Muscle of leg (tissue), 11 donors: Measurements from ENCODE around the gene SEMA5A. TPM values are rescaled to one million over a fixed set of nuclear protein-coding genes. Genes with fewer than 3 reads are reported as not detected.
"Not testable (repeated sequence)": the region's sequence is repeated elsewhere in the genome, so short reads cannot be mapped to it uniquely, and the experiment has no call there.

ENCODE experiments used
- DNase-seq: peaks from one replicate; pipeline ENCODE4 v3.0.0; 2013
- H3K27ac ChIP-seq: one replicate; pipeline ENCODE4 v1.5.1; 2013; ENCODE audit warnings: mild to moderate bottlenecking, low read length, control low read depth
- H3K27me3 ChIP-seq: one replicate; pipeline ENCODE4 v1.6.1; 2013; ENCODE audit warnings: low read length; ENCODE audit not compliant: control insufficient read depth, insufficient read depth
- H3K36me3 ChIP-seq: one replicate; pipeline ENCODE4 v1.6.1; 2013; ENCODE audit warnings: low read length; ENCODE audit not compliant: control insufficient read depth, insufficient read depth
- H3K4me1 ChIP-seq: one replicate; pipeline ENCODE4 v1.6.1; 2013; ENCODE audit warnings: low read length; ENCODE audit not compliant: control insufficient read depth, insufficient read depth
- H3K4me3 ChIP-seq: one replicate; pipeline ENCODE4 v1.5.1; 2013; ENCODE audit warnings: low read length, control low read depth
- H3K9me3 ChIP-seq: replicated peaks from 2 replicates; pipeline ENCODE4 v1.6.1; 2013; ENCODE audit warnings: low read depth, low read length; ENCODE audit not compliant: control insufficient read depth
- WGBS: methylation state at CpG from one replicate; pipeline ENCODE4 v1.1.5; 2013; ENCODE audit warnings: missing lambda C conversion rate; ENCODE audit not compliant: insufficient coverage; 5-methylcytosine and 5-hydroxymethylcytosine counted together
- polyA plus RNA-seq, 8 donors: library from polyadenylated mRNA; unstranded; fragments of 120-200 nt; gene quantifications; one replicate each; pipeline versions ENCODE4 v1.2.1 to v1.2.3, GENCODE V29; 2013; ENCODE audit warnings: inconsistent platforms in 1 of 8, low replicate concordance in 1 of 8; ENCODE audit not compliant: insufficient read length in 8 of 8, insufficient read depth in 1 of 8
- total RNA-seq: library from RNA; stranded (reverse); fragments of 120-200 nt; gene quantifications from one replicate; pipeline ENCODE4 v1.2.4, GENCODE V29; 2013

Gene SEMA5A
- total and polyA plus RNA-seq, 9 donors: 25.1 to 53.5 (median 37.3) TPM

GRCh38 chr5:9415566-9415965 lies 130.3 kb downstream of the SEMA5A start:
- no CpG with 5 or more reads among the region's 2 CpGs for WGBS
- H3K27me3 ChIP-seq: no peaks in the 10 kb centered on the region
- DNase-seq: peak; percentile 65
- no peak overlapping the region for H3K4me3 ChIP-seq
- H3K9me3 ChIP-seq: peaks cover 7% of the 10 kb centered on the region
- no peaks in the 10 kb centered on the region for H3K36me3 ChIP-seq
- H3K4me1 ChIP-seq: peaks cover 2% of the 10 kb centered on the region
- H3K27ac ChIP-seq: peak overlapping the region; percentile 43

- H3K27ac ChIP-seq: peak overlapping the region; percentile 43
- DNase-seq: peak; percentile 80
- H3K27me3 ChIP-seq: no peaks in the 10 kb centered on the region
- peaks cover 2% of the 10 kb centered on the region for H3K4me1 ChIP-seq
- H3K4me3 ChIP-seq: no peak overlapping the region
- no CpG with 5 or more reads among the region's 3 CpGs for WGBS
- H3K36me3 ChIP-seq: no peaks in the 10 kb centered on the region
- H3K9me3 ChIP-seq: peaks cover 7% of the 10 kb centered on the region
Measured at GRCh38 chr5:9415091-9415490, 130.8 kb downstream of the SEMA5A start.

- no peaks in the 10 kb centered on the region for H3K9me3 ChIP-seq
- H3K4me3 ChIP-seq: no peak overlapping the region
- 80% methylated on average over 1 of the region's 4 CpGs for WGBS
- no peak overlapping the region for H3K27ac ChIP-seq
- H3K27me3 ChIP-seq: no peaks in the 10 kb centered on the region
- no peak for DNase-seq
- peaks cover 2% of the 10 kb centered on the region for H3K4me1 ChIP-seq
- H3K36me3 ChIP-seq: no peaks in the 10 kb centered on the region
Measured at GRCh38 chr5:9411142-9411541, 134.7 kb downstream of the SEMA5A start.

- Histone ChIP-seq H3K36me3 (no peaks in the 10 kb centered on the region), H3K27me3 (no peaks in the 10 kb centered on the region), H3K4me1 (no peaks in the 10 kb centered on the region), H3K4me3 (no peak overlapping the region), H3K9me3 (no peaks in the 10 kb centered on the region), H3K27ac (no peak overlapping the region)
- no CpG with 5 or more reads among the region's 10 CpGs for WGBS
- no peak for DNase-seq
Measured at GRCh38 chr5:9409413-9409960, 136.4 kb downstream of the SEMA5A start.

GRCh38 chr5:9408964-9409363 lies 136.9 kb downstream of the SEMA5A start:
- H3K4me3 ChIP-seq: no peak overlapping the region
- H3K4me1 ChIP-seq: no peaks in the 10 kb centered on the region
- H3K9me3 ChIP-seq: no peaks in the 10 kb centered on the region
- H3K27me3 ChIP-seq: no peaks in the 10 kb centered on the region
- no peak overlapping the region for H3K27ac ChIP-seq
- H3K36me3 ChIP-seq: no peaks in the 10 kb centered on the region
- no peak for DNase-seq
- WGBS: 88% methylated on average over 4 of the region's 5 CpGs

GRCh38 chr5:9405196-9405754 lies 140.6 kb downstream of the SEMA5A start:
- no peaks in the 10 kb centered on the region for H3K9me3 ChIP-seq
- no peak overlapping the region for H3K4me3 ChIP-seq
- no peaks in the 10 kb centered on the region for H3K4me1 ChIP-seq
- H3K36me3 ChIP-seq: no peaks in the 10 kb centered on the region
- H3K27me3 ChIP-seq: no peaks in the 10 kb centered on the region
- WGBS: no CpG with 5 or more reads among the region's 1 CpG
- no peak for DNase-seq
- no peak overlapping the region for H3K27ac ChIP-seq

- Histone ChIP-seq H3K4me3 (no peak overlapping the region), H3K4me1 (no peaks in the 10 kb centered on the region), H3K9me3 (no peaks in the 10 kb centered on the region), H3K27me3 (no peaks in the 10 kb centered on the region), H3K27ac (no peak overlapping the region), H3K36me3 (no peaks in the 10 kb centered on the region)
- 83% methylated on average over 3 of the region's 4 CpGs for WGBS
- no peak for DNase-seq
Measured at GRCh38 chr5:9401786-9402472, 143.9 kb downstream of the SEMA5A start.

- not testable (repeated sequence) for H3K4me1 ChIP-seq, DNase-seq, H3K4me3 ChIP-seq, H3K36me3 ChIP-seq, H3K27me3 ChIP-seq, H3K27ac ChIP-seq, H3K9me3 ChIP-seq
- 100% methylated on average over 1 of the region's 5 CpGs for WGBS
Measured at GRCh38 chr5:9399783-9400182, 146.1 kb downstream of the SEMA5A start.

GRCh38 chr5:9399094-9399493 lies 146.8 kb downstream of the SEMA5A start:
- 88% methylated on average over 1 of the region's 2 CpGs for WGBS
- Histone ChIP-seq H3K9me3 (no peaks in the 10 kb centered on the region), H3K4me1 (no peaks in the 10 kb centered on the region), H3K36me3 (no peaks in the 10 kb centered on the region), H3K27ac (no peak overlapping the region), H3K27me3 (no peaks in the 10 kb centered on the region), H3K4me3 (no peak overlapping the region)
- no peak for DNase-seq

- Histone ChIP-seq H3K9me3 (no peaks in the 10 kb centered on the region), H3K4me3 (no peak overlapping the region), H3K27ac (no peak overlapping the region), H3K36me3 (no peaks in the 10 kb centered on the region), H3K4me1 (no peaks in the 10 kb centered on the region), H3K27me3 (no peaks in the 10 kb centered on the region)
- no peak for DNase-seq
- no CpG with 5 or more reads among the region's 3 CpGs for WGBS
Measured at GRCh38 chr5:9398227-9398626, 147.6 kb downstream of the SEMA5A start.
